Left ventricle myocardium superior (tissue), 1 donor: ENCODE data around the gene KCNIP4. TPM values are rescaled to one million over a fixed set of nuclear protein-coding genes. Genes with fewer than 3 reads are reported as not detected.

Experiments
- ATAC-seq: fragments of 200-7000 bp; cut with Tn5 transposase; one replicate; pipeline ENCODE4 v1.9.1; 2020; ENCODE audit warnings: mild to moderate bottlenecking, moderate library complexity
- DNase-seq: peaks from one replicate; pipeline ENCODE4 v3.0.0-alpha.2; 2020
- intact Hi-C: fragments of 100-400 bp; cut with micrococcal nuclease; formaldehyde crosslinking; loops from one replicate; pipeline ENCODE4 v1.11.0; 2022
- total RNA-seq: library from RNA; stranded (reverse); fragmentation: NEBNext Ultra II Directional; extraction: Animal tissue kit (Norgen Biotek cat#: 25700); gene quantifications from one replicate; pipeline ENCODE4 v1.2.1, GENCODE V29; 2021
- donor health status: DM: no; HTN: yes; CAD: no; lungs with severe emphysema.

Gene KCNIP4
- total RNA-seq, 1 donor from 2014 or later, result not detected

- intact Hi-C loops, result no loop called here
- no peak for DNase-seq
- ATAC-seq, result no peak
These were observed 26.9 kb downstream of the KCNIP4 start for GRCh38 chr4:21921526-21922180.

GRCh38 chr4:21915761-21916160 lies 32.8 kb downstream of the KCNIP4 start:
- intact Hi-C loops, result no loop called here
- ATAC-seq, result no peak

GRCh38 chr4:21901831-21902230 lies 46.7 kb downstream of the KCNIP4 start:
- ATAC-seq (no peak), DNase-seq (no peak)
- intact Hi-C loops, result no loop called here

More at GRCh38 chr4:21915761-21916160, 32.8 kb downstream of the KCNIP4 start:
- no peak for DNase-seq

GRCh38 chr4:21901281-21901680 lies 47.3 kb downstream of the KCNIP4 start:
- no peak for ATAC-seq
- intact Hi-C loops, result no loop called here
- DNase-seq, result no peak

- DNase-seq, result no peak
- ATAC-seq, result no peak
- intact Hi-C loops, result no loop called here
These were observed 48.4 kb downstream of the KCNIP4 start for GRCh38 chr4:21900211-21900610.

- intact Hi-C loops, result no loop called here
- no peak for ATAC-seq
- no peak for DNase-seq
These were observed 50.5 kb downstream of the KCNIP4 start for GRCh38 chr4:21898101-21898500.

GRCh38 chr4:21896767-21897166 lies 51.8 kb downstream of the KCNIP4 start:
- intact Hi-C loops, result no loop called here
- DNase-seq, result no peak
- ATAC-seq, result no peak

GRCh38 chr4:21893136-21893535 lies 55.4 kb downstream of the KCNIP4 start:
- intact Hi-C loops, result no loop called here
- DNase-seq (no peak), ATAC-seq (no peak)

GRCh38 chr4:21890231-21890630 lies 58.3 kb downstream of the KCNIP4 start:
- intact Hi-C loops, result no loop called here
- ATAC-seq, result no peak
- no peak for DNase-seq

- DNase-seq (no peak), ATAC-seq (no peak)
- intact Hi-C loops, result no loop called here
These were observed 60.2 kb downstream of the KCNIP4 start for GRCh38 chr4:21888195-21888976.

- DNase-seq (no peak), ATAC-seq (no peak)
- intact Hi-C loops, result no loop called here
These were observed 61.1 kb downstream of the KCNIP4 start for GRCh38 chr4:21887481-21887880.

GRCh38 chr4:21885770-21886169 lies 62.8 kb downstream of the KCNIP4 start:
- no peak for DNase-seq
- intact Hi-C loops, result no loop called here
- no peak for ATAC-seq

GRCh38 chr4:21885241-21885640 lies 63.3 kb downstream of the KCNIP4 start:
- ATAC-seq (no peak), DNase-seq (no peak)
- intact Hi-C loops, result no loop called here

GRCh38 chr4:21884615-21885014 lies 64.0 kb downstream of the KCNIP4 start:
- no peak for DNase-seq
- intact Hi-C loops, result no loop called here
- no peak for ATAC-seq

- intact Hi-C loops, result no loop called here
- DNase-seq (no peak), ATAC-seq (no peak)
These were observed 66.3 kb downstream of the KCNIP4 start for GRCh38 chr4:21882051-21882839.

GRCh38 chr4:21879187-21879586 lies 69.4 kb downstream of the KCNIP4 start:
- no peak for DNase-seq
- no peak for ATAC-seq

GRCh38 chr4:21876711-21877110 lies 71.9 kb downstream of the KCNIP4 start:
- ATAC-seq (no peak), DNase-seq (no peak)
- intact Hi-C loops, result no loop called here

More at GRCh38 chr4:21879187-21879586, 69.4 kb downstream of the KCNIP4 start:
- intact Hi-C loops, result no loop called here

- intact Hi-C loops, result no loop called here
- DNase-seq (no peak), ATAC-seq (no peak)
These were observed 75.4 kb downstream of the KCNIP4 start for GRCh38 chr4:21873145-21873544.

- intact Hi-C loops, result no loop called here
- ATAC-seq, result no peak
These were observed 76.5 kb downstream of the KCNIP4 start for GRCh38 chr4:21872101-21872500.

More at GRCh38 chr4:21872101-21872500, 76.5 kb downstream of the KCNIP4 start:
- DNase-seq, result no peak
